HG03025 (cell line): ENCODE results near the gene SUPT20HL1.
"Not testable (repeated sequence)": the region's sequence is repeated elsewhere in the genome, so short reads cannot be mapped to it uniquely, and the experiment has no call there.

ENCODE experiments used
- ATAC-seq: cut with Tn5 transposase; IDR thresholded peaks from one replicate; pipeline ENCODE4 v1.9.1; 2021; ENCODE audit warnings: mild to moderate bottlenecking, moderate library complexity; ENCODE audit not compliant: unreplicated experiment, low FRiP score

The SUPT20HL1 gene

DNA sequence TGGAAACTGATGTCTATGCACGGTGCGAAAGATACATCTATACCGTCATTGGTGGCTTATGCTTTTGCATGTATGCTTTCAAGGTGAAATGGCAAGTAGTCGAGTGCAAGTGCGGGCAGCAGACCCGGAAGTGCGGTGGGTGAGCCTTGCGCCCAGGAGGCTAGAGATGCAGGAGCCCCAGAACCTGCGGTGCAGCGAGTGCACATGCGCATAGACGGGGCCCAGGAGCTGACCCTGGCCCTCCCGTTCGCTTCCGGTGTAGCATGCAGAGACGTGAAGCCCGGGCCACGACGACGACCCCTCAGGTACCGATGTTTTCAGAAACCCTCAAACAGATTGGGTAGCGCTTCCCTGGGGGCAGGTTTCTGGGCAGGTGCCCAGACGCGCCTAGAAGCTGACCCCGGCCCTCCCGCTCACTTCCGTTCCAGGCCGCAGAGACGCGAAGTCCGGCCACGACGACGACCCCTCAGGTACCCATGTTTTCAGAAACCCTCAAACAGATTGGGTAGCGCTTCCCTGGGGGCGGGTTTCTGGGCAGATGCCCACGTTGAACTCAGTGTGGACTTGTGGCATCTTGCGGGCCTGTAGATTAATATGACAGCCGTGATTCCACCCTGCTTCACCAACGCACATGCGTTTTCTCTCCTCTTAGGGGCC lies 1.8 kb downstream of the SUPT20HL1 start:
- ATAC-seq = not testable (repeated sequence)

- ATAC-seq = not testable (repeated sequence)
Measured at GRCh38 chrX:24363432-24364181, 3.2 kb downstream of the SUPT20HL1 start.

- ATAC-seq = no peak
Measured at GRCh38 chrX:24364326-24364725, 3.9 kb downstream of the SUPT20HL1 start.

DNA sequence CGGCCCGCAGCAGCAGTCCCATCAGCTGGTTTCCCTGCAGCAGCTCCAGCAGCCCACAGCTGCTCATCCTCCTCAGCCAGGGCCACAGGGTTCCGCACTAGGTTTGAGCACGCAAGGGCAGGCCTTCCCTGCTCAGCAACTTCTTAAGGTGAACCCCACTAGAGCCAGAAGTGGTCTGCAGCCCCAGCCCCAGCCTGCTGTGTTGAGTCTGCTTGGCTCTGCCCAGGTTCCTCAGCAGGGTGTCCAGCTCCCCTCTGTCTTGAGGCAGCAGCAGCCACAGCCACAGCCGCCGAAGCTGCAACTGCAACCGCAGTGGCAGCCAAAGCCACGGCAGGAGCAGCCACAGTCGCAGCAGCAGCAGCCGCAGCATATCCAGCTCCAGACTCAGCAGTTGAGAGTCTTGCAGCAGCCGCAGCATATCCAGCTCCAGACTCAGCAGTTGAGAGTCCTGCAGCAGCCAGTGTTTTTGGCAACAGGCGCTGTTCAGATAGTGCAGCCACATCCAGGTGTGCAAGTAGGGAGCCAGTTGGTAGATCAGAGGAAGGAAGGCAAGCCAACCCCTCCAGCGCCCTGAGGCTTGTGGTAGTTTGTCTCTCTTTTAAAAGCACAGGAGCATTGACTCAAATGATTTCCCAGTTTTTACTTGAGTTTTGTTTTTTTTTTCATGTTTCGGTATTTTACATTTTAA lies 4.6 kb downstream of the SUPT20HL1 start:
- ATAC-seq = no peak

DNA sequence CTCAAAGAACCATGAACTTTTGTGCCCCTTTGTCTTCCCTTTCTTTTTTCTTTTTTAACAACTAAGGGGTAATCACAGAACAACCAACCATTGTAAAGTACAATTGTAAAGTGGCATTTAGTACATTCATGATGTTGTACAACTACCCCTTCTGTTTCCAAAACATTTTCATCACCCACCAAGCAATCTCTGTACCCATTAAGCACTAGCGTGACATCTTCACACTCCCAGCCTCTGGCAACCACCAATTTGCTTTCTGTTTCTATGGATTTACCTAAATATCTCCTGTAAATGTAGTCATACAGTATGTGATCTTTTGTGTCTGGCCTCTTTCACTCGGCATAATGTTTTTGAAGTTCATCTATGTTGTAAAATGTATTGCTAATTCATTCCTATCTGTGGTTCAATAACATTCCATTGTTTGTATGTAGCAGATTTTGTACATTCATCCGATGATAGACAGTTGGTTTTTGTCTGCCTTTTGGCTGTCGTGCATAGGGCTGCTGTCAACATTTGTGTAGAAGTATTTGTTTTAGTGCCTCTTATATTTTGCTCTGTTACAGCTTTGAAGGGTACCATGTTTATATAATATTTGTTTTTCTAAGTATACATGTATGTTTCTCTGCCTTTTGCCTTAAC lies 6.4 kb downstream of the SUPT20HL1 start:
- not testable (repeated sequence) for ATAC-seq

DNA sequence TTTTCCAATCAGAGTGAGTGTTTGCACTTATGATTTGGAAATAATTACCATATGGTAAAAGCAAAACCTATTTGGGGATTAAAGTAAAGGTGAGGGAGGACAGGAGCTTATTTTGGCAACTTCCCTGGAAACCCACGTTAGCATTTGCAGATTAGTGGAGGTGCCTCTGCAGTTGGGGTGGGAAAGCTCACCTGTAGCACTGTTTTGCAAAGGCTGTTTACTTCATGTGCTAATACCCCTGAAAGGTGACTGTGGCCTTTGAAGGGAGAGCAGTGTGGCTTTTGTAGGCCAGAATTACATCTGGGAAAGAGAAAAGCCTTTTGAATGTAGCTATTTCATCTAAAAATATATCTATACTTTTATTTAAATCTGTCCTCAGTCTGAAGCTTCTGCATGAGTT lies 9.4 kb downstream of the SUPT20HL1 start:
- no peak for ATAC-seq

DNA sequence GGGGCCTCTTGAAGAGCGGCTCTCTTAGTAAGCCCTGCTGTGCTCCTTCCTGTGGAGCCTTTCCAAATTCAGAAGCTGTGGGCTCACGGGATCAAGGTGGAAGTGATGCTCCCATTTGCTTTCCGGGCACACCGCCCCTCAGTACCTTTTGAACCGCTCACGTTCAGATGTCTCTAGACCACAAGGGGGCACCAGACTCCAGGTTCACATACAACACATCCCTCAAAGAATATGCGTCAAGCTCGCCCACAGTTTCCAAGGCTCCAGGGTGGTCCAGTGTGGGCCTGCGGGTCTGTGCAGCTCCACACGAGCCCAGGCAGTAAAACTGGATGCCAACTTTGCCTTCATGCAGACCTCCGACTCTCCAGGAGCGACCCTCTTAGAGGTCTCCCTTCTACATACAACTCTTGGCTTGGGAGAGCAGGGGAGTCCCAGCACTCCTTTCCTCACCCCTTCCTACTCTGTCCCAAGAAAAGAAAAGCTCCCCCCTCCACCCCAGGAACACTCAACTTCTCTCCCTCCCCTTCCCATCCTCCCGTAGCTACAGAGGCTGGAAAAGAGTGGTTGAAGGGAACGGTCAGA lies 11.0 kb downstream of the SUPT20HL1 start:
- no peak for ATAC-seq

GRCh38 chrX:24372021-24372763 lies 11.8 kb downstream of the SUPT20HL1 start:
- no peak for ATAC-seq

DNA sequence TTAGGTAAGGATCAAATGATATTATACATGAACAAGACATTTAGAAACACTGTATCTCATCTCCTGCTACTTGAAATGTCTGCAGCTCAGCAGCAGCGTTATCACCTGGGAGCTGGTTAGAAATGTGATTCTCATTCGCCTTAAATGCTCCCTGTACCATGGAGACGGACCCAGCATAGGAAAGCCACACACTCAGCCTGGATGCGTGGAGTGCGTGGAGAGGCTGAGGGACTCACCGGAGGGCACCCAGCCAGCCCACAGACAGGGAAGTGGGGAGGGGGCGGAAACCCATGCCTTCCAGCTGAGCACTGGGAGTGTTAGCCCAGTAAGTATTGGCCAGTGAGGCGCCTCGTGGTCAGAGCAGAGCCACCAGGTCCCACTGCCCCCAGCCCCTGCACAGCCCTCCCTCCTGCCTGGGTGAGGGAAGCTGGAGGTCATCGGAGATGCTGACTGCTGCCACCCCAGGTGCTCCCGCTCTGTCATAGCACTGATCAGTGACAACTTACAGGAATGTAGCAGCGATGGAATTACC lies 15.2 kb downstream of the SUPT20HL1 start:
- ATAC-seq = no peak

GRCh38 chrX:24376403-24376802 lies 16.0 kb downstream of the SUPT20HL1 start:
- no peak for ATAC-seq

DNA sequence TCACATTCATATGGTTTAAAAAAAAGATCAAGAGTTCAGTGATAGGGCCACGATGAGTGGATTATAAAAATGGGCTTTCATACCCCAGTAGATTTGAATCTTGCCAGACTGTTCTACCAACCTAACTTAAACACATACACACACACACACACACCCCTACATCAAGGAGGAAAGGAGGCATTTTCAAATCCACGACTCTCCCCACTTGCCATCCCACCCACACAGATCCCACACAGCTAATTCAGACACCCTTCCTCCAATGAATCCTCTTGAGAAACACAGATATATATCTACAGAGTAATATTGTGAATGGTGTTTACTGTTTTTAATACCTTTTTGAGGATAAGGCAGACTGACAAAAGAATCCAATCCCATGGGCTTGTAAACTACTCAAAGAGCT lies 16.8 kb downstream of the SUPT20HL1 start:
- ATAC-seq = no peak

DNA sequence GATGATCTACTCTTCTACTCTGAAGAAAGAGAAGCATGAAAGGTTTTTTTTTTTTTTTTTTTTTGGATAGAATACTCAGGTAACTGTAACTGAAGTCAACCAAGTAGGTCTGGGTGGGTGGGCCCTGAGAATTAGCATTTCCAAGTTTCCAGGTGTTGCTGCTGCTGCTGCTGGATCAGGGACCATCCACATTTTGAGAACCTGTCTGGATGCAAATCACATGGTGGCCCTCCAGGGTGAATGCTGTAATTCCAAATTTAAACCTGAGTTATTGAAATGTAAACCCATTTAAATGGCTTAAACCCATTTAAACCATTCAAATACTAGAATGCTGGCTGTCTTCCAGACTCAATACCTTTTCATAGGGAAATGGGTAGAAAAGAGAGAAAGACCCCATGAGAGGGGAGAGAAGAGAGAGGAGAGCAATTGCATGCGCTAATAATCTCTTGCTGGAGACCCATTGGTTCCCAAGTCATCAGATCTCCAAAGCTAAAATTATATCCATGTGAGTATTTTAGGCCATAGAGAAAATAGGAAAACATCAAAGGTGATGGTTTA lies 17.6 kb downstream of the SUPT20HL1 start:
- no peak for ATAC-seq

DNA sequence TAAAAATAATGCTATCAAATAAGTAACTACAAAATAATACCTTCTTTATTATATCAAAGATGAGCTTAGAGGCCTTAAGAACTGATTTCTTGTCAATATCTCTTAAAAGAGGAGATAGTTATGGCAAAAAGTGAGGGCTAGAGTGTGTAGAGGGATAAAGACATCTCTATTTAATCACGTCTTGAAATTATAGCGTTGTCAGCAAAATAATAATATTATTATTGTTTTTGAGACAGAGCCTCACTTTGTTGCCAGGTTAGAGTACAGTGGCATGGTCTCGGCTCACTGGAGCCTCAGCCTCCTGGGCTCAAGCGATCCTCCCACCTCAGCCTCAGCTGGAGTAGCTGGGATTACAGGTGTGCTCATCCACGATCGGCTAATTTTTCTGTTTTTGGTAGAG lies 18.3 kb downstream of the SUPT20HL1 start:
- ATAC-seq = no peak

DNA sequence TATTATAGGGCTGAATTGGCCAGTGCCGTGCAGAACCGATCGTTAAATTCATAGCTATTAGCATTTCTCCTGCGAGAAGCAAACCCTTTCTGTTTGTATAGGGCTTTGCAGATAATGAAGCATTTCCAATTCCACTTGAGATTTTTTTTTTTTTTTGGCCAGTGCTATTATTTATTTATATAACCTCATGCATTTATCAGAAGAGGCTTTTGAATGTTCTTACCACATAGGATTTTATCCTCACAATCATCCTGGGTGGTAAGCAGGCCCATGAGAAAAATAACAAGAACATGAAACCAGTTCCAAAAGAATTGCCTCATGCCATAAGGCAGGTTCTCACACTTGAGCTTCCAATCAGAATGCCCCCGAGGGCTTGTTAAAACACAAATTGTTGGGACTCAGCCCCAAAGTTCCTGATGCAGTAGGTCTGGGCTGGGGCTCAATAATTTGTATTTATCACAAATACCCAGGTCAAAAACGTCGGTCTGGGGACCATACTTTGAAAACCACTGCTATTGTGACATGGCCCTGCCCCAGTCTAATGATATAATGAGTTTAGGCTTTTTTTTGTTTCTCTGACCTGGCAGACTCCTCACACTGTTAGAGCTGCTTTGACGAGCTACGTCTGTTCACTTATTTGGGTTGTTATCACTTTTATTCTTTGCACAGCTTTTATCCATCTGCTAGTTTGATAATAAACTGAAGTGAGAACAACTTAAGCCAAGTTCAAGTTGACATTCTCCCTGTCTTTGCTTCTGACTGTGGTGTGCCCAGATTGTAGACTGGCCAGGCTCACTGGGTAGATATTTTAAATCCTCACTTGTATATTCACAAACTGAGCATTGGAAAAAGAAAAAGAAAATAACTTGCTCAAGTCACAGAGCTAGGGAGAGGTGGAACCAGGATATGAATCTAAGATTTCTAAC lies 20.1 kb downstream of the SUPT20HL1 start:
- no peak for ATAC-seq

DNA sequence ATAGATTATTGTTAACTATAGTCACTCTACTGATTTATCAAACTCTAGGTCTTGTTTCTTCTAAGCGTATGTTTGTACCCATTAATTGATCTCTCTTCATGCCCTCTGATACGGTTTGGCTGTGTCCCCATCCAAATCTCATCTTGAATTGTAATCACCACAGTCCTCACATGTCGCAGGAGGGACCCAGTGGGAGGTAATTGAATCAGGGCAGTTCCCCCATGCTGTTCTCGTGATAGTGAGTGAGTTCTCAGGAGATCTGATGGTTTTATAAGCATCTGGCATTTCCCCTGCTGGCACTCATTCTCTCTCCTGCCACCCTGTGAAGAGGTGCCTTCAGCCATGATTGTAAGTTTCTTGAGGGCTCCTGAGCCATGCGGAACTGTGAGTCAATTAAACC lies 21.9 kb downstream of the SUPT20HL1 start:
- ATAC-seq = not testable (repeated sequence)

DNA sequence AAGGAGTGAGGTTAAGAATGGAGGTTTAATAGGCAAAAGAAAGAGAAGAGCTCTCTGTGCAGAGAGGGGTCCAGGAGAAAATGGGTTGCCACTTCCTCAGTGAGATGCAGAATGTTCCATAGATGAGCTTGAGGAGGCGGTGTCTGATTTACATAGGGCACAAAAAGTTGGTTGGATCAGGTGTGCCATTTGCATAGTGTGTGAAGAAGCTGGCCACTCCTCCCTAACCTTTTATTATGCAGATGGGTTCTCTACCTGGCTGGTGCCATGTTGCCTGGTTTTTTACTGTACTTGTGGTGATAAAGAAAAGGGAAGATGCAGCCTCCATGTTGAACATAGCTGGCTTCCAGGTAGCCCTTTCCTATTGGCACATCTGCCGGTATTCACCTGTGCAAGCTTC lies 27.3 kb downstream of the SUPT20HL1 start:
- ATAC-seq = no peak

DNA sequence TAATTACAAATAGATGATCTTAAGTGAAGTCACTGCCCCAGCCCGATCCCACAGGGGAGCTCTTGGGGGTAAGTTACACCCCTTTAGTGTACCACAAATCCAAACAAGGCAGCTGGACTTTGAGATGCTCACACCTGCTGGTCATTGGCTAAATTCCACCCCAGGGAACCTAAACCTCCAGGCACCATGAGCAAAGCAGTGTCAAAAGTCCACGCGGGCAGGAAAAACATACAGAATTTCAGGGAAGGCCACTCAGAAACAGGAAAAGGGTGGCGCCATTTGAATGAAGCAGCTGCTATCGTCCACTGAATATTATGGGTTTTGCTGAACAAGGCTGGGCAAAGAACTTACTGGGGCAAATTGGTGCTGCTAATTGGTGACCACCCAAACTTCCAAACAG lies 30.9 kb downstream of the SUPT20HL1 start:
- no peak for ATAC-seq

GRCh38 chrX:24391843-24392242 lies 31.4 kb downstream of the SUPT20HL1 start:
- ATAC-seq = no peak
